ENCODE data around the gene TRIM2. TPM values are rescaled to one million over a fixed set of nuclear protein-coding genes. Genes with fewer than 3 reads are reported as not detected.

TRIM2 gene
- total RNA-seq, 1 donor: 38.0 TPM

- TF ChIP-seq CTCF (IDR thresholded peaks at IDR 0.05; ENCODE audit: insufficient read depth, low read depth, low read length): no peak
- H3K4me3 ChIP-seq (ENCODE audit: low read depth, low read length): no peak overlapping the region
- DNase-seq (ENCODE audit: low read depth): no peak
Measured at GRCh38 chr4:153326513-153326912, 122.3 kb downstream of the TRIM2 start.

GRCh38 chr4:153327247-153327646 lies 123.0 kb downstream of the TRIM2 start:
- TF ChIP-seq CTCF (IDR thresholded peaks at IDR 0.05; ENCODE audit: insufficient read depth, low read depth, low read length): no peak
- no peak for DNase-seq (ENCODE audit: low read depth)
- H3K4me3 ChIP-seq (ENCODE audit: low read depth, low read length): no peak overlapping the region

- no peak overlapping the region for H3K4me3 ChIP-seq (ENCODE audit: low read depth, low read length)
- TF ChIP-seq CTCF (IDR thresholded peaks at IDR 0.05; ENCODE audit: insufficient read depth, low read depth, low read length): no peak
- no peak for DNase-seq (ENCODE audit: low read depth)
Measured at GRCh38 chr4:153332936-153333335, 128.7 kb downstream of the TRIM2 start.

- TF ChIP-seq CTCF (IDR thresholded peaks at IDR 0.05; ENCODE audit: insufficient read depth, low read depth, low read length): no peak
- no peak overlapping the region for H3K4me3 ChIP-seq (ENCODE audit: low read depth, low read length)
- DNase-seq (ENCODE audit: low read depth): no peak
Measured at GRCh38 chr4:153333874-153334273, 129.6 kb downstream of the TRIM2 start.

GRCh38 chr4:153335665-153336064 lies 131.4 kb downstream of the TRIM2 start:
- no peak overlapping the region for H3K4me3 ChIP-seq (ENCODE audit: low read depth, low read length)
- TF ChIP-seq CTCF (IDR thresholded peaks at IDR 0.05; ENCODE audit: insufficient read depth, low read depth, low read length): no peak
- DNase-seq (ENCODE audit: low read depth): peak; percentile 64

- no peak overlapping the region for H3K4me3 ChIP-seq (ENCODE audit: low read depth, low read length)
- DNase-seq (ENCODE audit: low read depth): no peak
- TF ChIP-seq CTCF (IDR thresholded peaks at IDR 0.05; ENCODE audit: insufficient read depth, low read depth, low read length): no peak
Measured at GRCh38 chr4:153337686-153338085, 133.4 kb downstream of the TRIM2 start.

GRCh38 chr4:153341575-153342090 lies 137.4 kb downstream of the TRIM2 start:
- no peak overlapping the region for H3K4me3 ChIP-seq (ENCODE audit: low read depth, low read length)
- no peak for TF ChIP-seq CTCF (IDR thresholded peaks at IDR 0.05; ENCODE audit: insufficient read depth, low read depth, low read length)
- peak; percentile 39 for DNase-seq (ENCODE audit: low read depth)

Data from fibroblast of villous mesenchyme (primary cell).